HG02840 (cell line): ENCODE data around the gene C10orf71.

Source experiments
- ATAC-seq: cut with Tn5 transposase; IDR thresholded peaks from one replicate; pipeline ENCODE4 v1.9.1; 2021; ENCODE audit warnings: mild to moderate bottlenecking, moderate library complexity, moderate number of reproducible peaks; ENCODE audit not compliant: unreplicated experiment, low FRiP score

Gene C10orf71

GRCh38 chr10:49313501-49314070 lies 14.6 kb downstream of the C10orf71 start:
- ATAC-seq = no peak

- no peak for ATAC-seq
Observed at GRCh38 chr10:49314806-49315205, 15.8 kb downstream of the C10orf71 start.

- ATAC-seq = no peak
Observed at GRCh38 chr10:49318028-49318427, 19.1 kb downstream of the C10orf71 start.

GRCh38 chr10:49318755-49319154 lies 19.8 kb downstream of the C10orf71 start:
- no peak for ATAC-seq

- ATAC-seq = no peak
Observed at GRCh38 chr10:49319206-49319605, 20.2 kb downstream of the C10orf71 start.

GRCh38 chr10:49320191-49320590 lies 21.2 kb downstream of the C10orf71 start:
- ATAC-seq = no peak

- ATAC-seq = no peak
Observed at GRCh38 chr10:49321021-49321420, 22.1 kb downstream of the C10orf71 start.

GRCh38 chr10:49322371-49323170 lies 23.6 kb downstream of the C10orf71 start:
- no peak for ATAC-seq

- no peak for ATAC-seq
Observed at GRCh38 chr10:49323171-49323895, 24.4 kb downstream of the C10orf71 start.

- ATAC-seq = no peak
Observed at GRCh38 chr10:49323896-49324270, 24.9 kb downstream of the C10orf71 start.

GRCh38 chr10:49324711-49325110 lies 25.7 kb downstream of the C10orf71 start:
- no peak for ATAC-seq

GRCh38 chr10:49325131-49325915 lies 26.4 kb downstream of the C10orf71 start:
- no peak for ATAC-seq

- ATAC-seq = no peak
Observed at GRCh38 chr10:49325916-49326783, 27.2 kb downstream of the C10orf71 start.

- no peak for ATAC-seq
Observed at GRCh38 chr10:49327036-49327813, 28.3 kb downstream of the C10orf71 start.

- no peak for ATAC-seq
Observed at GRCh38 chr10:49328401-49329145, 29.6 kb downstream of the C10orf71 start.

GRCh38 chr10:49329146-49329505 lies 30.2 kb downstream of the C10orf71 start:
- no peak for ATAC-seq

- no peak for ATAC-seq
Observed at GRCh38 chr10:49330127-49330665, 31.2 kb downstream of the C10orf71 start.

GRCh38 chr10:49331431-49331830 lies 32.5 kb downstream of the C10orf71 start:
- ATAC-seq = no peak
